IMR-90 (cell line): ENCODE measurements around the gene ZNF407. TPM values are rescaled to one million over a fixed set of nuclear protein-coding genes. Genes with fewer than 3 reads are reported as not detected.

ENCODE experiments used
- ATAC-seq: fragments of 200-7000 bp; cut with Tn5 transposase; 2 replicates; pipeline ENCODE4 v1.9.1; 2020; ENCODE audit warnings: low read depth, mild to moderate bottlenecking, moderate library complexity
- BruUV-seq: library from RNA; stranded (reverse); fragments of 400-500 nt; replicated peaks from 2 replicates; lab custom pipeline; 2021; lab: Mats Ljungman, UMichigan
- CTCF ChIA-PET: fragments of 300-600 bp; formaldehyde crosslinking; extraction: SDS; loops from one replicate; lab custom pipeline; 2021; ENCODE audit warnings: antibody characterized with exemption; lab: Yijun Ruan, JAX
- POLR2A ChIA-PET: fragments of 300-600 bp; sonication (Branson Sonifier 250); formaldehyde crosslinking; loops from one replicate; lab custom pipeline; 2022; ENCODE audit warnings: antibody characterized with exemption; ENCODE audit not compliant: unreplicated experiment; lab: Charles Lee
- DNase-seq: peaks from one replicate; pipeline ENCODE4 v3.0.0; 2013
- H2AFZ ChIP-seq: replicated peaks from 2 replicates; pipeline ENCODE3; 2013; ENCODE audit warnings: low read length, mild to moderate bottlenecking; ENCODE audit not compliant: poor library complexity
- H2AK5ac ChIP-seq: 2 replicates; pipeline ENCODE4 v1.6.1; 2013; ENCODE audit warnings: low read depth, low read length, inconsistent platforms
- H2AK9ac ChIP-seq: replicated peaks from 2 replicates; pipeline ENCODE3; 2013; ENCODE audit warnings: mild to moderate bottlenecking, low read depth, low read length, moderate library complexity; ENCODE audit not compliant: poor library complexity
- H2BK120ac ChIP-seq: 2 replicates; pipeline ENCODE4 v1.6.1; 2013; ENCODE audit warnings: low read depth, low read length, inconsistent platforms
- H2BK15ac ChIP-seq: 3 replicates; pipeline ENCODE4 v1.6.1; 2013; ENCODE audit warnings: low read depth, low read length, inconsistent platforms
- H2BK20ac ChIP-seq: 2 replicates; pipeline ENCODE4 v1.6.1; 2013; ENCODE audit warnings: low read depth, mild to moderate bottlenecking, inconsistent platforms, low read length, moderate library complexity
- H2BK5ac ChIP-seq: 2 replicates; pipeline ENCODE4 v1.6.1; 2013; ENCODE audit warnings: mild to moderate bottlenecking, low read depth, low read length, inconsistent platforms; ENCODE audit not compliant: poor library complexity, severe bottlenecking
- H3K14ac ChIP-seq: replicated peaks from 2 replicates; pipeline ENCODE4 v1.6.1; 2013; ENCODE audit warnings: low read depth, low read length, inconsistent platforms
- H3K18ac ChIP-seq: 2 replicates; pipeline ENCODE4 v1.6.1; 2013; ENCODE audit warnings: low read depth, low read length, control low read depth
- H3K23ac ChIP-seq: 2 replicates; pipeline ENCODE4 v1.6.1; 2013; ENCODE audit warnings: low read depth, low read length, inconsistent platforms
- H3K27ac ChIP-seq: 2 replicates; pipeline ENCODE4 v1.5.1; 2013; ENCODE audit warnings: mild to moderate bottlenecking, control low read depth, low read length; ENCODE audit not compliant: insufficient read depth
- H3K27me3 ChIP-seq: 2 replicates; pipeline ENCODE4 v1.6.1; 2013; ENCODE audit warnings: low read length; ENCODE audit not compliant: control insufficient read depth, insufficient read depth
- H3K36me3 ChIP-seq: 2 replicates; pipeline ENCODE4 v1.6.1; 2013; ENCODE audit warnings: low read length, mixed read lengths; ENCODE audit not compliant: control insufficient read depth, insufficient read depth
- H3K4ac ChIP-seq: 2 replicates; pipeline ENCODE4 v1.6.1; 2013; ENCODE audit warnings: low read depth, low read length, inconsistent platforms
- H3K4me1 ChIP-seq: 2 replicates; pipeline ENCODE4 v1.6.1; 2013; ENCODE audit warnings: low read length, mixed read lengths; ENCODE audit not compliant: control insufficient read depth, insufficient read depth
- H3K4me2 ChIP-seq: 2 replicates; pipeline ENCODE4 v1.6.1; 2013; ENCODE audit warnings: low read depth, mild to moderate bottlenecking, control low read depth, low read length, moderate library complexity
- H3K4me3 ChIP-seq: 2 replicates; pipeline ENCODE4 v1.5.1; 2013; ENCODE audit warnings: low read depth, mild to moderate bottlenecking, control low read depth, low read length, moderate library complexity; ENCODE audit not compliant: insufficient read depth
- H3K56ac ChIP-seq: 2 replicates; pipeline ENCODE4 v1.6.1; 2013; ENCODE audit warnings: low read length, inconsistent platforms; ENCODE audit not compliant: insufficient read depth; ENCODE audit errors: extremely low read depth
- H3K79me1 ChIP-seq, 2 experiments: 2 replicates each; pipeline ENCODE4 v1.6.1; 2013; ENCODE audit warnings: low read length in 2 of 2, inconsistent platforms in 1 of 2, low read depth in 1 of 2
- H3K9ac ChIP-seq: 2 replicates; pipeline ENCODE4 v1.6.1; 2013; ENCODE audit warnings: low read depth, low read length, control low read depth
- H3K9me1 ChIP-seq: 2 replicates; pipeline ENCODE4 v1.6.1; 2013; ENCODE audit warnings: low read length, inconsistent platforms; ENCODE audit not compliant: insufficient read depth
- H3K9me3 ChIP-seq: 2 replicates; pipeline ENCODE4 v1.6.1; 2013; ENCODE audit warnings: low read length; ENCODE audit not compliant: control insufficient read depth, insufficient read depth
- H4K20me1 ChIP-seq: 2 replicates; pipeline ENCODE4 v1.6.1; 2013; ENCODE audit warnings: low read length, inconsistent platforms; ENCODE audit not compliant: insufficient read depth
- H4K5ac ChIP-seq: 2 replicates; pipeline ENCODE4 v1.6.1; 2013; ENCODE audit warnings: mild to moderate bottlenecking, low read depth, low read length, control low read depth
- H4K8ac ChIP-seq, 2 experiments: 2 replicates each; pipeline ENCODE4 v1.6.1; 2013; ENCODE audit warnings: low read depth in 2 of 2, low read length in 2 of 2, control low read depth in 1 of 2, inconsistent platforms in 1 of 2
- H4K91ac ChIP-seq: 2 replicates; pipeline ENCODE4 v1.6.1; 2013; ENCODE audit warnings: low read depth, low read length, inconsistent platforms; ENCODE audit not compliant: insufficient read depth
- BHLHE40 ChIP-seq: fragments of 150-350 bp; IDR thresholded peaks from 2 replicates; pipeline ENCODE4 v1.6.1; 2016; ENCODE audit warnings: mild to moderate bottlenecking, low read depth, low read length
- CEBPB ChIP-seq: IDR thresholded peaks from 2 replicates; pipeline ENCODE4 v1.6.1; 2012; ENCODE audit warnings: low read depth, low read length, improper control_type of control experiment
- CHD1 ChIP-seq: IDR thresholded peaks from 2 replicates; pipeline ENCODE4 v1.6.1; 2012; ENCODE audit warnings: low read depth, low read length, improper control_type of control experiment
- FOS ChIP-seq: fragments of 150-350 bp; IDR thresholded peaks from 2 replicates; pipeline ENCODE4 v1.6.1; 2016; ENCODE audit warnings: low read depth, low read length
- NFE2L2 ChIP-seq: fragments of 150-350 bp; IDR thresholded peaks from 2 replicates; pipeline ENCODE4 v1.6.1; 2016; ENCODE audit warnings: low read depth, mild to moderate bottlenecking, low read length
- RAD21 ChIP-seq: IDR thresholded peaks from 2 replicates; pipeline ENCODE4 v1.6.1; 2012; ENCODE audit warnings: low read length, improper control_type of control experiment
- RCOR1 ChIP-seq: IDR thresholded peaks from 2 replicates; pipeline ENCODE4 v1.6.1; 2012; ENCODE audit warnings: mild to moderate bottlenecking, low read length, improper control_type of control experiment; ENCODE audit not compliant: insufficient replicate concordance
- RFX5 ChIP-seq: IDR thresholded peaks from 2 replicates; pipeline ENCODE4 v1.8.0; 2012; ENCODE audit warnings: low read depth, mild to moderate bottlenecking, low read length, moderate library complexity
- SMC3 ChIP-seq: fragments of 150-350 bp; IDR thresholded peaks from 2 replicates; pipeline ENCODE4 v1.6.1; 2016; ENCODE audit warnings: low read depth, mild to moderate bottlenecking, antibody characterized with exemption, low read length, moderate library complexity
- USF2 ChIP-seq: fragments of 150-350 bp; IDR thresholded peaks from 2 replicates; pipeline ENCODE4 v1.6.1; 2017; ENCODE audit warnings: mild to moderate bottlenecking, antibody characterized with exemption, low read length, low read depth
- WGBS, 2 experiments: methylation state at CpG; one replicate each; pipeline versions ENCODE4 v1.1.5 to v1.1.7; 2013; ENCODE audit warnings: missing lambda C conversion rate in 2 of 2; ENCODE audit not compliant: insufficient read length in 1 of 2; ENCODE audit errors: extremely low coverage in 2 of 2; 5-methylcytosine and 5-hydroxymethylcytosine counted together
- dilution Hi-C: fragments of 300-500 bp; cut with HindIII; formaldehyde crosslinking; loops from one replicate; pipeline ENCODE4 v1.14.3; 2018; ENCODE audit warnings: low sequenced_read_pairs; ENCODE audit not compliant: unreplicated experiment
- in situ Hi-C: fragments of 300-500 bp; cut with MboI; formaldehyde crosslinking; loops from 3 replicates; pipeline ENCODE4 v1.14.3; 2019; ENCODE audit warnings: low sequenced_read_pairs, inconsistent platforms, mixed read lengths
- intact Hi-C: fragments of 100-400 bp; cut with micrococcal nuclease; formaldehyde crosslinking; loops from 2 replicates; pipeline ENCODE4 v1.10.0; 2022
- polyA plus RNA-seq, 3 experiments: library from polyadenylated mRNA; depleted of rRNA; stranded (reverse); fragments of >200 nt; gene quantifications; 2 replicates each; pipeline ENCODE4 v1.2.3, GENCODE V29; 2012; ENCODE audit warnings: low replicate concordance in 1 of 3
- total RNA-seq: library from RNA; depleted of rRNA; stranded (reverse); fragments of >200 nt; gene quantifications from 2 replicates; pipeline ENCODE4 v1.2.3, GENCODE V29; 2012
- TF ChIP-seq, protein P1 (sequence below): conservative IDR thresholded peaks from 2 replicates; pipeline ENCODE4 v1.5.1; 2012; ENCODE audit warnings: mild to moderate bottlenecking, low read depth, low read length, improper control_type of control experiment

The ZNF407 gene
- total and polyA plus RNA-seq, 2 of the 4 experiments (the other 2 are of a cell fraction), result 3.1 to 20.1 TPM

GRCh38 chr18:74857901-74858300, 260.2 kb downstream of the ZNF407 start:
- Histone ChIP-seq H4K5ac (no peak overlapping the region), H4K91ac (no peak overlapping the region), H2AFZ (no peak overlapping the region), H3K27ac (no peak overlapping the region), H3K9me3 (no peaks in the 10 kb centered on the region), H3K4me3 (no peak overlapping the region), H2BK5ac (no peak overlapping the region), H3K56ac (no peak overlapping the region), H4K8ac (no peak overlapping the region), H3K18ac (no peak overlapping the region), H3K9ac (no peak overlapping the region), H3K4ac (no peak overlapping the region), H3K36me3 (no peaks in the 10 kb centered on the region), H2BK120ac (no peak overlapping the region), H3K9me1 (no peaks in the 10 kb centered on the region), H3K79me1 (no peaks in the 10 kb centered on the region; a peak in 1 of 4 replicates), H2BK20ac (no peak overlapping the region), H3K4me2 (no peak overlapping the region), H4K20me1 (no peaks in the 10 kb centered on the region), H3K23ac (no peak overlapping the region), H2BK15ac (no peak overlapping the region), H3K14ac (no peak overlapping the region), H2AK9ac (no peak overlapping the region), H3K27me3 (no peaks in the 10 kb centered on the region), H2AK5ac (peak overlapping the region; percentile 65), H3K4me1 (peaks cover 3% of the 10 kb centered on the region; the same call in 1 of the 2 replicates)
- WGBS, 2 experiments, result no CpG with 5 or more reads among the region's 1 CpG
- ChIA-PET POLR2A (no interaction called here), CTCF (no interaction called here)
- dilution Hi-C loops (no loop called here), in situ Hi-C loops (no loop called here), intact Hi-C loops (no loop called here)
- TF ChIP-seq RAD21 (no peak), SMC3 (no peak), BHLHE40 (no peak), CEBPB (no peak), RFX5 (no peak), USF2 (no peak), NFE2L2 (no peak), CHD1 (no peak), FOS (no peak), RCOR1 (no peak)
- TF ChIP-seq, protein P1, sequence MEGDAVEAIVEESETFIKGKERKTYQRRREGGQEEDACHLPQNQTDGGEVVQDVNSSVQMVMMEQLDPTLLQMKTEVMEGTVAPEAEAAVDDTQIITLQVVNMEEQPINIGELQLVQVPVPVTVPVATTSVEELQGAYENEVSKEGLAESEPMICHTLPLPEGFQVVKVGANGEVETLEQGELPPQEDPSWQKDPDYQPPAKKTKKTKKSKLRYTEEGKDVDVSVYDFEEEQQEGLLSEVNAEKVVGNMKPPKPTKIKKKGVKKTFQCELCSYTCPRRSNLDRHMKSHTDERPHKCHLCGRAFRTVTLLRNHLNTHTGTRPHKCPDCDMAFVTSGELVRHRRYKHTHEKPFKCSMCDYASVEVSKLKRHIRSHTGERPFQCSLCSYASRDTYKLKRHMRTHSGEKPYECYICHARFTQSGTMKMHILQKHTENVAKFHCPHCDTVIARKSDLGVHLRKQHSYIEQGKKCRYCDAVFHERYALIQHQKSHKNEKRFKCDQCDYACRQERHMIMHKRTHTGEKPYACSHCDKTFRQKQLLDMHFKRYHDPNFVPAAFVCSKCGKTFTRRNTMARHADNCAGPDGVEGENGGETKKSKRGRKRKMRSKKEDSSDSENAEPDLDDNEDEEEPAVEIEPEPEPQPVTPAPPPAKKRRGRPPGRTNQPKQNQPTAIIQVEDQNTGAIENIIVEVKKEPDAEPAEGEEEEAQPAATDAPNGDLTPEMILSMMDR, result no peak
- BruUV-seq, result no TSS peak
- no peak for ATAC-seq
- DNase-seq, result no peak
